NK-92 treated with Interleukin-12 subunit alpha and Interleukin-12 subunit beta, amount 100 ng/mL, for 24 hours (cell line): Measurements from ENCODE around the gene BTBD16.

ENCODE experiments used
- DNase-seq: peaks from one replicate; lab custom pipeline; 2025; lab: John Stamatoyannopoulos, UW

BTBD16 gene

DNA sequence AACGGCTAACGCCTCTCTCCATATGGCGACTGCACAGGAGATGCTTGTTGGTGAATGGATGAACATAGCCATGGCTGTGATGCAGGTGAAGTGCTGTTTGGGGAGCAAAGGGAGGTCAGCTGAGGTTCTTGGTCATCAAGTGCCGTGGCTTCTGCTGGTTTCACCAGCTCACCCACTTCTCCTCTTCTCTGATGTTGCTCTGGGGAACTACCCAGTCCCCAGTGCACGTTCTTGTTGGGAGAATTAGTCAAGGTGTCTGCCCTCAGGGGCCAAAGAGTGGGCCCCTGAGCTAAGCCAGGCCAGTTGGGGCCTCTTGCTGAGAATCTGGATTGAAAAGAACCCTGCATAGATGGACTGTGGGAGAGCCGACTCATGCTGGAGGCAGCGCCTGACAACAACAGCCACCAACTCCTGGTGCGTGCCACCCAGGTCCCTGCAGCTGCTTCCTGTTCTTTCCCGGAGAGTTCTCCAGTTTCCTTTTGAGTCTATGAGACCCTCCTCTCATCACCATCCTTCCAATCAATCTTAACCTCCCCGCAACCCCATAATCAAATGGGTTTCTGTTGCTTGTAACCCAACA, 3.0 kb downstream of the BTBD16 start:
- no peak for DNase-seq

DNA sequence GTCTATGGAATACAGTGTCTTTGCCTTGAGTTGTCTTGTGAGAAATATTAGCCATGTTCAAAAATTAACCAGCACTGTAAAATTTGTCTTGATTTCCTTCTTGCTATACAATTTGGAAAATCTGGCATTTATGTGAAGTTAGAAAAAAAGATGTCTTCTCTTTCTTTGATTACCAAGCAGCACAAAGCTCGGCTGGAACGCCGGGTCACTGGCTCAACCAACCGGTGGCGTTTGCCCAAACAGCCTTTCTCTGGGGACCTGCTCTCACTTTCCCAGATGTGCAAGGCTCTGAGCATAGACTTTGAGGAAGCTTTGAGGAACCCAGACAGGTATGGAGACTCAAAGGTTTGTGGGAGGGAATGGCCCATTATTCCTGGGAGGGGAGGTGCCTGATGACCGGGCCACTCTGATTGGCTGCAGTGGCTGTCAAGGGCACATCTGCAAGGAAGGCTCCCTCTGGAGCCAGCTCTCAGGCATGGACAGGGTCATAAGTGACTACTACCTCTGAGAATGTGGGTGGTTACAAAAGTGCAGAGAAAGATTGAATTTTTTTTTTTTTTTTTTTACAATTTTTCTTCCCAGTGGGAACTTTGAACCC, 5.6 kb downstream of the BTBD16 start:
- no peak for DNase-seq

DNA sequence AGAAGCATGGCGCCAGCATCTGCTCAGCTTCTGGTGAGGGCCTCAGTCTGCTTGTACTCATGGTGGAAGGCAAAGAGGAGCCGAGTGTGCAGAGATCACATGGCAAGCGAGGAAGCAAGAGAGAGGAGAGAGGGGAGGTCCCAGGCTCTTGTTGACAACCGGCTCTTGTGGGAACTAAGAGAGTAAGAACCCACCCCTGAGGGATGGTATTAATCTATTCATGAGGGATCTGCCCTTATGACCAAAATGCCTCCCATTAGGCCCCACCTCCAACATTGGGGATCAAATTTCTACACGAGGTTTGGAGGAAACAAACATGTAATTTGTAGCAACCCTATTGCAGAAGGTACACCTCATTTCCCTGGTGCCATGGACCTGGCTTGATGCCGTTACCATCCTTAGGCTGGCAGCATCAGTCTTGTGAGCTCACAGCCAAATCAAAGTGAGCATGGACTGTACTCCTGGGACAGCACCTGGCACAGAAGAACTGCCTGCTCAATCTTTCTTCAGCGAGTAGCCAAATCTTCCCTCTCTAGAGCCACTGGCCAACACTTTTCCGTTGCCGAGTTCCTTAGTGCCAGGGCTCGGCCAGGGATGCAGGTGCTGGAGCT, 6.5 kb downstream of the BTBD16 start:
- no peak for DNase-seq

DNA sequence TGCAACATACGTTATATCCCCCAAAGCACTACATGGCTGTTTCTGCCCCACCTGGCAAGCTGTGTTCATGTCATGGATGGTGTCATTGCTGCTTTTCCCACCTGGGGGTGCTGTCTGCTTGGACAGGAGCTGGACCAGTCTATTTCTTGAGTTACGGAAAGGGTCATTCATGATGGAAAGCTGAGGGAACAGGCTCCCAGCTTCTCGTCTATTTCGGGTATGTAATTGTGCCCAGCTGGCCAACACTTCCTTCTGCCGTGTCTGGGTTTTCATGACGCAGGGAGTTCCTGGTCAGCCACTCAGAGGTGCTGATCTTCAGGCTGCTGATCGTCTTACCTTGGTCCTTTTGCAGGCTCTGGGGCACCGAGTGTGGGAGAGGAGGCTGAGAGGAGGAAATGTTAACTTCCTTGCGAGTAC, 8.6 kb downstream of the BTBD16 start:
- DNase-seq = no peak

DNA sequence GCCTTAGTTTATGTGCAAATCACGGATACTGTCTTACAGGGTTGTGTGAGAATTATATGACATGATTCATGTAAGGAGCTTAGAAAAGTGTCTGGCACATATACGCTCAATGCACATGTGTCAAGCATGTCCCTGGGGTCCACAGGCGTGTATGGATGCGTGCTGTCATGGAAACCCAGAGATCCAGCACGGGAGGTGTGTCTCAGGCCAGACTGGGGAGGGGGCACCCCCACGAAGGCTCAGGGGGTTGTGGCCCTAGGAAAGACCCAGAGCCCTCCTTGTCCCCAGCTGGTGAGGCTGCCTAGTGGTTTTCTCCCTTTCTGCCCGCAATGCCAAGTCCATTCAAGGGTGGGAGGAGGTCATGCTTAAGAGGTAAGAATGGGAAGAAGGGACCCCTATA, 9.1 kb downstream of the BTBD16 start:
- no peak for DNase-seq

DNA sequence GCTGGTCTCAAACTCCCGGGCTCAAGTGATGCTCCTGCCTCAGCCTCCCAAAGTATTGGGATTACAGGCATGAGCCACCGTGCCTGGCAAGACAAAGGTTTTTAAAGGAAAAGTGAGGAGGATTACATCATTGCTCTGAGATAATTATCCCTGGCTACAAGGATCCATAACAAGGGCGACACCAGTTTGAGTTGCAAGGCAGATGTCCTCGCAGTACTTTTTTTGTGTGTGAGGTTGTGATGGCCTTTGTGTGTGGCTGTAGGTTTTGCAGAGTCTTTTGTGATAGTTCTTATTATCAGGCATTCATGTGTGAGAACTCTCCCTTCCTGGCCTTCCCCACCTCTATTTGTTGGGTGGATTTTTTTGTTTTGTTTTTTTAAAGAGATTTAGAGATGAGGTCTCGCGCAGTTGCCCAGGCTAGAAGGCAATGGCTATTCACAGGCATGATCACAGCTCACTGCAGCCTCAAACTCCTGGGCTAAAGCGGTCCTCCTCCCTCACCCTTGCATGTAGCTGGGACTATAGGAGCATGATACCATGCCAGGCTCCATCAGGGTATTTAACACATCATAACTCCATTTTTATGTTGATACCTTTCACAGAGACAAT, 10.0 kb downstream of the BTBD16 start:
- no peak for DNase-seq

DNA sequence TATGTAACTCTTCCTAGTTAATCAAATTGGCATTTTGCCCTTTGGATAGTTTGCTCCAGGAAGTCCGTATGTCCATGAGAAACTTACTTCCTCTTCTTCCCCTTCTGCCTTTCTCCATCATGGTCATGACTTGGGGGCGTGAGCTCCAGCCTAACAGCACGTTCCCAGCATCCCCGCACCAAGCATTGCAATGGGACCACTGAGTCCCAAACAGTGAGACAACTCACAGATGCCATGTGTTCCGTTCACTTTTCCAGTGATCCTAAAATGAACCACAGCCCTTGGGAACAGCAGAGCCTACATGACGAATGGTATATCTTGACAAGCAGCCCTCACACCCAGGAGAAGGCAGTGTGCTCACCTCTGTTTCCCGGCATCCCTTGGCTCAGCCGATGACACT, 10.7 kb downstream of the BTBD16 start:
- DNase-seq = no peak

DNA sequence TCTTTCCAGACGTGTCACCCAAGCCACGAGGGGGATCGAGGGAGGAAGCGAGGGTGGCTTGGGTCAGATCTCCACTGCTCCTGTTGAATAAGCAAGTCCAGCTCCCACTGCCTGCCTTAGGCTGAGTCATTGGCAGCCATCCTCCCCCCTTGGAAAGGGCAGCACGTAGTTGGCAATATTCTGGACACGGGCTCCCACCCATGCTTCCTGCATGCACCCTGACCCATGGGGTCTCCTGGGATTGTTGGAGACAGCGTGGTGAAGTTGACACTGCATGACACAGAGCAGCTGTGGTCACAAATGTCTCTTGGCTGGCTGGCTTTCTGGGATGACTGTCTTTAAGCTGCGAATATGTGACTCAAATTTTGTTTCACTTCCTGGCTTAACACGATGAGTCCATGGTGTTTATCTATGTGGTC, 11.2 kb downstream of the BTBD16 start:
- DNase-seq = no peak

DNA sequence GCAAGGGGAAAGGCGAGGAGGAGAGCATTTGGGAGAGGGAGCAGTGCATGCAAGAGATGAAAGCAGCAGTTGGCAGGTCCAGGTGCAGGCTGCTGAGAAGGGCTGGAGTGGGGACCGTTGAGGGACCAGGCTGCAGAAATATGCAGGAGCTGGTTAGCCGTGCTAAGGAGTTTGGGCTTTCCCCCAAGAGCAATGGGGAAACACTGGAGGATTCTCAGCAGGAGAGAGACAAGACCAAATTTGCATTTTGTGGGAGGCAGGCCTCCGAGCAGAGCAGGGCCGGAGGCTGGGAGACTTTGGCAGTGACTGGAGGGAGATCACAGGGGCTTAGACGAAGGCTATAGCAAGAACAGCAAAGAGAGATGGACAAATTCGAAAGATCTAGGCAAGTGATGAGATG, 11.8 kb downstream of the BTBD16 start:
- no peak for DNase-seq

DNA sequence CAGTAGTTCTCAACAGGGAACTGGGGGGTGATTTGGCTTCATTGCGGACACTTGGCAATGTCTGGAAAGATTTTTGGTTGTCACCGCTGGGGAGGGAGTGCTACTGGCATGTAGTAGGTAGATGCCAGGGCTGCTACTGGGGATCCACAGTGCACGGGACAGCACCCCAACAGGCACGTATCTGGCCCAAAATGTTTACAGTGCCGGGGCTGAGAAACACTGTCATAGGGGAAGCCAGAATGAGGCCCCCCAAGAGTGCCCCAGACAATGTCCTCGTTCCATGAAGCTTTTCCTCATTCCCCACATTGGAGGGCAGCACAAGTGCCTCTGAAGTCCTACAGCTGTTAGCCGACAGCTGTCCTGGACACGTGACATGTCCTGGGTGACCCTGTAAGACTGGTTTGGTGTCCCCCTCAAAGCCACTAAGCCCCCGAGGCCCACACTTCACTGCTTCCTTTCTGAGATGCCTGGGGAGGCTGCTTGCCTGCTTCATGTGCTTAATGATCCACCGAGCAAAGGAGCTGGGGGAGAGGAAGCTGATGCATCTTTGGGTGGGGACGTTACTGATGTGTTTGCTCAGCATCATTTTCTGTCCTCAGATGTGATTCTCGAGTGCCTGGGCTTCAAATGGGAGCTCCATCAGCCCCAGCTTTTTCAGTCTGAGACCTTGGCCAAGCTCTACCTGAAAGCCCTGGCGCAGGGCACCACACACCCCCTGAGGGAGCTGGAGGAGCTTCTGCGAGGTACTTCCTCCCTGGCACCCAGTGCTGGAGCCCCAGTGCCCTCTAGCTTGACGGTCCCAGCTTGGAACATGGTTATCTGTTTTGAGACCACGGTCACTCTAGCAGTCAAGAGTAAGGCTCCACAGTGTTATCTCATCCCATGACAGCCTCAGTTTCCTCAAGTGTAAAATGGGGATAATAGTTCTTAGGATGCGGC, 14.7 kb downstream of the BTBD16 start:
- DNase-seq = no peak

DNA sequence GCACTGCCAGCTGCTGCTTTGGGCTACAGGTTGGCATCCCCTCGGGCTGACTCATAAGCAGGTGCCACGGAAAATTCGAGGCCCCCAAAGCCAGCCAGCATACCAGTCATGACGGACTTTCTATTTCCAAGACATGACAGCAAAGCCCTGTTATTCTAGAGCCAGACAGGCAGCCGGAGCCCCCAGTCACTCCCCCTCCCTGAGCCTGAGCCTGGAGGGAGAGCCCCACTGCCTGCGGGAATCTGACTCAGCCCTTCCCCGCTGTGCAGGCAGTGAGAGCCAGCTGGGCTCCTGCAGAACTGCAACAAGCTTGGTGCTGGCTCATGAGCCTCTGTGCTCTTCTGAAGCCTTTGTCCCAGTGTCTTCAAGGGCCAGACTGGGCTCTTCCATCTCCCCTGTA, 15.8 kb downstream of the BTBD16 start:
- DNase-seq = no peak

DNA sequence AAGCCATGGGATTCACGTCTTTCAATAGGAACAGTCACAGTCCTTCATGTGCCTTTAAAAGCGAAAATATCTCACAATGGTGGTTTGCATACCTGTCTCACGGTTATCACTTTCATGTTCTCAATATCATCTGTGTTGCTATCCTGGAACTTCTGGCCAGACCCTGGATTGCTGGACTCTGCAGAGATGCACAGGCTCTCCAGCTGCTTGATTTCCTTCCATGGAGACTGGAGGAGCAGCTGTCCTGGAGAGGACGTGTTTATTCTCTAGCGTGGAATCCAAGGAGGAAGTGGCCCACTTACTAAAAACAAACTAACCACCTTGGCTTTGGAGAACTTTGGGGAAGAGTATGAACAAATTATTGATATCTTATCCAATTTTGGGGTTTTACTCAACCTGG, 16.5 kb downstream of the BTBD16 start:
- DNase-seq = no peak

DNA sequence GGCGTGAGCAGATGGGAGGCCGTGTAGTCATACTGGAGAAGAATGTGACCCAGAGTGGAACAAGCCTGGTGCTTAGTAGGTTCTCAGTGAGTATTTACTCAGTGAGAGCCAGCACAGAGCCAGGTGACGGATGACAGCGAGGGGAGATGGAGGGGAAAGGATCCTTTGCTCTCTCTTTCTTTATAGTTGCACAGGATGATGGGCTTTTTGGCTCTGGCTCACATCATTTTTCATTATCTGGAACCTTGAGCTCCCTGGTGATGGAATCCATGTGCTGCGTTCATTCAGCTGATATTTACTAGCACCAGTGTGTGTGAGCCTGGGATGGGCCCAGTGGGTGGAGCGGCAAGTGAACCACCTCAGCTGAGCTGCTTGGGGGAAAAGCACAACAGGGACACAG, 17.2 kb downstream of the BTBD16 start:
- DNase-seq = no peak

DNA sequence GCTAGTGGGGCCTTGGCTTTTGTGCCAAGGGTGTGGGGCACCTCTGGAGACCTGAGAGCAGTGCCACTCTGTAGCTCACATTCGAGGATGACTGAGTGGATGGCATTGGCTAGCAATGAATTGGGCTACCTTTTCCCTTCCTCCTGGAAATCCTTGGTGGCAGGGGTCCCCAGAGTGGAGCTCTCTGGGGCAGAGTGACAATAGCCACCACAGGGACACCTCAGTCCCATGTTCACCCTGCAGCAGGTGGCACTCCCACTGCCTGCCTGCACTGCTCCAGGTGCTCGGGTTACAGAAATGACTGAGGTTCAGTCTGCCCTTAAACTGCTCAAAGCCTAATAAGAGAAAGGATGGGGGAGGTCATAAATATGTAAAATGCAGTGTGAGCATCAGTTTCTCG, 17.8 kb downstream of the BTBD16 start:
- no peak for DNase-seq

DNA sequence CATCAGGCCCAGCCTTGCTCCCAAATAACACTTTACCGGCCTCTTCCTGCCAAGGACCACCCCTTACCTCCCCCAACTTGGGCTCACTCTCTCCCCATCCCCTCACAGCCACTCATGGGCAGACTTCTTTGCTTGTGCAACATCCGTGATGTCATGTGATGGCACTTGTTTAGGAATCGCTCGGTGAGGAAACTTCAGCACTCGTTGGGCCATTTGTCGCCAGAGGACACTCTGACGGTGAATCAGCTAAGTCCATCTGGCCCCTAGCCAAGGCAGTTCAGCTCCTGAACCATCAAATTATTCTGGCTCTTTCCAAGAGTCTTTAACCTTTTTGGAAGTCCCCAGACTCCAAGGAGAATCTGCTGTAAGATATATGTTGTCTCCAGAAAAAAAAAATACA, 19.2 kb downstream of the BTBD16 start:
- no peak for DNase-seq

DNA sequence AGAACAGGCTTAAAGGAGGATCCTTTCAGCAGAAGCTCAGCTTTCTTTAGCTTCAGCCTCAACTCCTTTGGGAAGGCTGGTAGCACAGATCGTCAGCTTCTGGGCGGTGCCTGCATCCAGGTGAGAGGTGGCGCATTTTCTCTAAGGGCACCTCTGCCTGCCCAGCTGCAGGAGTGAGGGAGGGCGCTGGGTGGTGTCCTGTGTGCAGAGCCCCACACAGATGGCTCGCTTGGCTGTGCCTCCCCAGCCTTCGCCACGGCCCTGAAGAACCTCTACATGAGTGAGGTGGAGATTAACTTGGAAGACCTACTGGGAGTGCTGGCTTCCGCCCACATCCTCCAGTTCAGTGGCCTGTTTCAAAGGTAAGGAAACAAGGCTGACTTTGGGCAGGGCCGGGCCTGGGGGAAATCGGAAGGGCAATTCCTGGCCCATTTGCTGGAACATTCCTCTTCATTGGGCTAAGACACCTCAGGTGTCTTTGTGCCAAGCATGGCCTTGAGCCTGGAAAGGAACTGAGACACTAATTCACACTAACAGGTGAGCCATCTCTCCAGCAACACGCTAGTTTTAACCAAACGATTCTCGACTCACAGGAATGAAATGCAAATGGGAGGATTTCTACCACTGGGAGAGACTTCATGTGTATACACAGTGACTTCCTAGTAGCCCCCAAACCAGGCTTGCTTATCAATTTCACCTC, 19.9 kb downstream of the BTBD16 start:
- no peak for DNase-seq

DNA sequence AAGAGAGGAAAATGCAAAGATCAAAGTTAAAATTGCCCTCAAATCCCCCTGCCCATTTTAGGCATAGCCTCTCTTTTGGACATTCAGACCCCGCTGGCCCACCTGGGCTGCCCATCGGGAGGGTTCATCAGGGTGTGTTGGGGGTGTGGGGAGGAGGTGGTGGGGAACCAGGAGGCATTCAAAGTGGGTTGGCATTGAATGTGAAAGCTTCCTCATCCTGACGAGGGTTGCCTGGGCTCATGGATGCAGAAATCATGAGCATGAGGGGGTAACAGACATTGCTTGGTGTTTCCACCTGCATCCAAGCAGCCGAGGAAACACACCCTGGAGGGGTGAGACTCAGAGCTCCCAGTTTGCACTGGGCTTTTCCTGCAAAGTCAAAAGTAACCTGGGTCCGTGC, 20.6 kb downstream of the BTBD16 start:
- DNase-seq = no peak

DNA sequence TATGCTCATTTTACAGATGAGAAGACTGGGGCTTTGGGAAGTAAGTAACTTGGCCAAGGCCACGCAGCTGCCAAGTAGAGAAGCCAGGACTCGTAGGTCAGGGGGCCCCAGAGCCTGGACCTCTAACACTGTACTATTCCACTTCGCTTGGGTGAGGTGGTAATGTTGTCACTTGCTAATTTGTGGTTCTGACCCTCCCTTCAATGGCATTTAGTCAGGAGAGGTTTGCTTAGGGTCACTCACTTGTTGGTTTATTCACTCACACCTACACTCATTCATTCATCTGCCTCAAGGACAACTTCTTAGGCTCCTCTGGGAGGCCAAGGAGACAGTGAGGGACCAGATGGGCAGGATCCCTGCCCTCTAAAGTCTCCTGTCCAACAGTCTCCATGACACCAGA, 21.3 kb downstream of the BTBD16 start:
- no peak for DNase-seq

DNA sequence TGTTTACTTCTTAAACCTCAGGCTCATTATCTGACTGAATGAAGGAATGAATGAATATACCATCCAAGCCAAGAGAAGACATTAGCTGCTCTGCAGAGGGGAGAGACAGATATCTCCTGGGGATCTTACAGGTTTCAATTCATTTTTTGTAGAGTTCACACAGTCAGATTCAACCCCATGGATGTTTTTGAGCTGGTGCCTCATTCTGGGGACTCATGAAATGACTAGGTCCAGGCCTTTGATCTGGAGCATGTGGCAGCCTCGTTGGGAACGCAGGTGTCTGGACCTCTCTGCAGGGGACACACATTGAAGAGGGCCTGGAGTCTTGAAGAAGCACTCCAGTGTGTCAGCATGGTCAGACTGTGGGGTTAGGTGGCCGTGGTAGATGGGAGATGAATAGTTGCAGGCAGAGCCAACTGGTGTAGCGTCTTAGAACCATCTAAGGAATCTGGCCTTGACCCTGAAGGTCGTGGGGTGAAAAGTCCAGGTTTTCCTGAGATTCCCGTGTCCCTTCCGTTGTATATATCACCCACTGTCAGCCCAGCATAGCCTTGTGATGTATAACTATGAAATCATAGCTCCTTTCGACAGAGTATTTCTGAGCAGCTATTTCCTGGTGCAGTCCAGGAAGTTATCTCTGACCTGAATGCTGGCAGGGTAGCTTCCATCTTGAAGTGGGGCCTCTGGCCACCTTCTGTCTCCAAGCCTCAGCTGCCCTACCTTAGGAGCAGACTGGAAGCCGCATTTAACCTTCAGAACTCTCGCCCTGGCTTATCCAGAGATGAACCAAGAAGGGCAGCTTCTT, 22.3 kb downstream of the BTBD16 start:
- DNase-seq = no peak

DNA sequence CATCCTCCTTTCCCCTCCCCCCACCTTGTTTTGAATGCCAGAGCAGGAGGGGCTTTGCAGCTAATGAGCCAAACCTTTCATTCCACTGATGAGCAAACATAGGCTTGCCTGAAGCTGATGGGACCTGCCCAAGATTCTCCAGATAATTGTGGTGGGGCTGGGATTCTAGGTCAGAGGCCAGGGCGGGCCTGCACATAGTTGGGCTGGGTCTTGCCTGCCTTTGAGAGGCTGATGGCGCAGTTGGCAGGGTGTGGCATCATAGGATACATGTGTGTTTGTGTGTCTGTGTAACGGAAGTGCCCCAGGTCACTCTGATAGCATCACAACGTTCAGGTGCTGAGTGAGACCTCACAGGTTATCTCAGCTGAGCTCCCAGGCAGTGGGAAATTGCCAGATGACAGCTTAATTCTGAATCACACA, 22.9 kb downstream of the BTBD16 start:
- DNase-seq = no peak
